HCT116 (cell line): ENCODE measurements around the gene CNTN4. TPM values are rescaled to one million over a fixed set of nuclear protein-coding genes. Genes with fewer than 3 reads are reported as not detected.

Experiments used
- ATAC-seq: fragments of 200-7000 bp; cut with Tn5 transposase; 2 replicates; pipeline ENCODE4 v1.9.1; 2020; ENCODE audit warnings: mild to moderate bottlenecking, moderate library complexity
- BruUV-seq: library from RNA; stranded (reverse); fragments of 400-500 nt; replicated peaks from 2 replicates; lab custom pipeline; 2021; lab: Mats Ljungman, UMichigan
- CTCF ChIA-PET: fragments of 300-600 bp; sonication (Branson Sonifier 250); formaldehyde crosslinking; loops from one replicate; lab custom pipeline; 2021; ENCODE audit warnings: antibody characterized with exemption; lab: Charles Lee
- POLR2A ChIA-PET: fragments of 300-600, 350-600 bp; sonication (Branson Sonifier 250); formaldehyde crosslinking; loops from one replicate; lab custom pipeline; 2021; ENCODE audit warnings: antibody characterized with exemption; lab: Charles Lee
- RAD21 ChIA-PET, 2 experiments: fragments of 300-600 bp; sonication (Branson Sonifier 250); formaldehyde crosslinking; loops; one replicate each; lab custom pipeline; 2023; ENCODE audit warnings: low total read pairs in 2 of 2; ENCODE audit not compliant: uncharacterized antibody in 2 of 2, unreplicated experiment in 2 of 2, low non-redundant PET in 1 of 2; lab: Charles Lee
- DNase-seq: peaks from one replicate; pipeline ENCODE4 v3.0.0-alpha.2; 2010; ENCODE audit warnings: low read depth, low spot score
- H2AFZ ChIP-seq: fragments of 200-600 bp; shearing (Covaris generic), sonication (generic); 2 replicates; pipeline ENCODE4 v1.6.1; 2017; ENCODE audit warnings: low read depth, mixed run types, mixed read lengths, antibody characterized with exemption, low read length; ENCODE audit not compliant: poor library complexity, severe bottlenecking
- H3K27ac ChIP-seq: 2 replicates; pipeline ENCODE4 v1.5.1; 2012; ENCODE audit warnings: low read depth, low read length
- H3K27me3 ChIP-seq: fragments of 200-600 bp; sonication (generic); 2 replicates; pipeline ENCODE4 v1.6.1; 2016; ENCODE audit warnings: mixed run types, low read length, mixed read lengths; ENCODE audit not compliant: insufficient read depth
- H3K36me3 ChIP-seq, 2 experiments: fragments of 200-500 bp in 1 of 2; fragments of 200-600 bp in 1 of 2; sonication (Bioruptor generic) in 1 of 2; sonication (generic) in 1 of 2; 2 replicates each; pipeline versions ENCODE4 v1.5.1 to v1.6.1; 2014 to 2016; ENCODE audit warnings: low read length in 2 of 2, inconsistent platforms in 1 of 2, mixed read lengths in 1 of 2, mixed run types in 1 of 2; ENCODE audit not compliant: insufficient read depth in 2 of 2, control insufficient read depth in 1 of 2
- H3K4me1 ChIP-seq, 2 experiments: fragments of 200-600 bp in 1 of 2; sonication (generic) in 1 of 2; 2 replicates each; pipeline versions ENCODE4 v1.5.1 to v1.6.1; 2012 to 2017; ENCODE audit warnings: low read length in 2 of 2, inconsistent platforms in 1 of 2, mild to moderate bottlenecking in 1 of 2, mixed read lengths in 1 of 2, mixed run types in 1 of 2, moderate library complexity in 1 of 2; ENCODE audit not compliant: insufficient read depth in 2 of 2, control insufficient read depth in 1 of 2
- H3K4me2 ChIP-seq: fragments of 200-600 bp; sonication (generic); 2 replicates; pipeline ENCODE4 v1.6.1; 2017; ENCODE audit warnings: mixed run types, low read length, mixed read lengths
- H3K4me3 ChIP-seq, 2 experiments: fragments of 200-600 bp in 1 of 2; sonication (generic) in 1 of 2; replicated peaks in 1 of 2; 2 replicates each; pipeline ENCODE4 v1.5.1; 2011 to 2016; ENCODE audit warnings: low read length in 2 of 2, control low read depth in 1 of 2, low read depth in 1 of 2, mild to moderate bottlenecking in 1 of 2, mixed read lengths in 1 of 2, mixed run types in 1 of 2
- H3K79me2 ChIP-seq: fragments of 200-600 bp; sonication (generic); 2 replicates; pipeline ENCODE4 v1.6.1; 2017; ENCODE audit warnings: mild to moderate bottlenecking, mixed run types, low read length, moderate library complexity, mixed read lengths; ENCODE audit not compliant: insufficient read depth
- H3K9ac ChIP-seq: fragments of 200-600 bp; sonication (generic); 2 replicates; pipeline ENCODE4 v1.6.1; 2016; ENCODE audit warnings: low read length, mixed read lengths
- H3K9me2 ChIP-seq: fragments of 200-600 bp; sonication (generic), shearing (Covaris generic); 2 replicates; pipeline ENCODE4 v1.6.1; 2017; ENCODE audit warnings: mixed run types, mild to moderate bottlenecking, moderate library complexity; ENCODE audit not compliant: insufficient read depth
- H3K9me3 ChIP-seq, 2 experiments: fragments of 200-500 bp in 1 of 2; fragments of 200-600 bp in 1 of 2; sonication (Bioruptor generic) in 1 of 2; sonication (generic) in 1 of 2; 2 replicates each; pipeline ENCODE4 v1.6.1; 2014 to 2017; ENCODE audit warnings: low read length in 2 of 2, mixed read lengths in 2 of 2, inconsistent platforms in 1 of 2, low read depth in 1 of 2, mild to moderate bottlenecking in 1 of 2, mixed run types in 1 of 2, moderate library complexity in 1 of 2; ENCODE audit not compliant: control insufficient read depth in 1 of 2, insufficient read depth in 1 of 2
- H4K20me1 ChIP-seq: fragments of 200-600 bp; sonication (generic), shearing (Covaris generic); 2 replicates; pipeline ENCODE4 v1.6.1; 2017; ENCODE audit warnings: mixed run types, mild to moderate bottlenecking, moderate library complexity; ENCODE audit not compliant: insufficient read depth
- CBX3 ChIP-seq: IDR thresholded peaks from 2 replicates; pipeline ENCODE4 v1.6.1; 2012; ENCODE audit warnings: low read depth
- CEBPB ChIP-seq: IDR thresholded peaks from 2 replicates; pipeline ENCODE4 v1.6.1; 2012; ENCODE audit warnings: low read depth
- FOSL1 ChIP-seq: IDR thresholded peaks from 2 replicates; pipeline ENCODE4 v1.6.1; 2012; ENCODE audit warnings: low read depth
- POLR2A ChIP-seq: IDR thresholded peaks from 2 replicates; pipeline ENCODE4 v1.7.0; 2011; ENCODE audit warnings: borderline replicate concordance; ENCODE audit not compliant: insufficient read depth, insufficient read length; ENCODE audit errors: extremely low read depth
- SIN3A ChIP-seq: IDR thresholded peaks from 2 replicates; pipeline ENCODE4 v1.6.1; 2012; ENCODE audit warnings: low read depth
- SP1 ChIP-seq: IDR thresholded peaks from 2 replicates; pipeline ENCODE4 v1.6.1; 2012; ENCODE audit warnings: low read depth
- ZNF274 ChIP-seq: fragments of 200-500 bp; sonication (Bioruptor generic); IDR thresholded peaks from 2 replicates; pipeline ENCODE4 v1.6.1; 2014; ENCODE audit warnings: mild to moderate bottlenecking, low read depth, low read length, inconsistent platforms
- intact Hi-C: fragments of 100-400 bp; cut with micrococcal nuclease; formaldehyde crosslinking; loops from 2 replicates; pipeline ENCODE4 v1.10.0; 2022
- total RNA-seq: library from RNA; stranded (reverse); gene quantifications from one replicate; pipeline ENCODE4 v1.2.1, GENCODE V29; 2021; ENCODE audit not compliant: unreplicated experiment
- TF ChIP-seq, protein P1 (sequence below): IDR thresholded peaks from 2 replicates; pipeline ENCODE4 v1.6.1; 2011; ENCODE audit warnings: mild to moderate bottlenecking, low read length, moderate library complexity; ENCODE audit not compliant: insufficient replicate concordance; ENCODE audit errors: extremely low read depth
- TF ChIP-seq, protein P2 (sequence below): IDR thresholded peaks from 2 replicates; pipeline ENCODE4 v1.6.1; 2012

The CNTN4 gene
- total RNA-seq, 1 experiment from 2014 or later = not detected

DNA sequence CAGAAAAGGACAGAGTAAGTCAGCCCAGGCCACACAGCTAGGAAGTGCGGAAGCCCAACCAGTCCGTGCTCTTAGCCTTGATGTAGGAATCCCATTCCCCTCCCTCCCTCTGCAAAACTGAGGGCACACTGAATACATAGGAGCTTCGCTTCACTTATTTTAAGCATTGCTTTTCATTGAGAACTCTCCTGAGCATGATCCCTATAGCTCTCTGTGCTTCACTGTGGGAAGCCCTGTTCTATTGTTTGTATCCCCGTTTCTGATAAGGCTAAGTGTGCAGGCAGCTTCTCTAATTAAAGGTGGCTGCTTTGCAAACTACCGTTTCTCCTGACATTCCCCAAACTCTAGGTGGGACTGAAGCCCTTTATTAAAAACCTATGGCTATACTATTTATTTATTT, 981.6 kb downstream of the CNTN4 start:
- TF ChIP-seq ZNF274 (no peak), SIN3A (no peak), CEBPB (no peak), SP1 (no peak), FOSL1 (no peak), POLR2A (no peak), CBX3 (no peak)
- TF ChIP-seq, protein P1, sequence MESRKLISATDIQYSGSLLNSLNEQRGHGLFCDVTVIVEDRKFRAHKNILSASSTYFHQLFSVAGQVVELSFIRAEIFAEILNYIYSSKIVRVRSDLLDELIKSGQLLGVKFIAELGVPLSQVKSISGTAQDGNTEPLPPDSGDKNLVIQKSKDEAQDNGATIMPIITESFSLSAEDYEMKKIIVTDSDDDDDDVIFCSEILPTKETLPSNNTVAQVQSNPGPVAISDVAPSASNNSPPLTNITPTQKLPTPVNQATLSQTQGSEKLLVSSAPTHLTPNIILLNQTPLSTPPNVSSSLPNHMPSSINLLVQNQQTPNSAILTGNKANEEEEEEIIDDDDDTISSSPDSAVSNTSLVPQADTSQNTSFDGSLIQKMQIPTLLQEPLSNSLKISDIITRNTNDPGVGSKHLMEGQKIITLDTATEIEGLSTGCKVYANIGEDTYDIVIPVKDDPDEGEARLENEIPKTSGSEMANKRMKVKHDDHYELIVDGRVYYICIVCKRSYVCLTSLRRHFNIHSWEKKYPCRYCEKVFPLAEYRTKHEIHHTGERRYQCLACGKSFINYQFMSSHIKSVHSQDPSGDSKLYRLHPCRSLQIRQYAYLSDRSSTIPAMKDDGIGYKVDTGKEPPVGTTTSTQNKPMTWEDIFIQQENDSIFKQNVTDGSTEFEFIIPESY = no peak
- TF ChIP-seq, protein P2, sequence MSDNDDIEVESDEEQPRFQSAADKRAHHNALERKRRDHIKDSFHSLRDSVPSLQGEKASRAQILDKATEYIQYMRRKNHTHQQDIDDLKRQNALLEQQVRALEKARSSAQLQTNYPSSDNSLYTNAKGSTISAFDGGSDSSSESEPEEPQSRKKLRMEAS = no peak
- TF ChIP-seq, all 23 proteins: peak for 0
- no peak overlapping the region for H2AFZ ChIP-seq
- H3K27ac ChIP-seq = no peak overlapping the region
- H3K4me3 ChIP-seq = no peak overlapping the region
- peaks cover 17% of the 10 kb centered on the region for H3K27me3 ChIP-seq
- DNase-seq = no peak
- no TSS peak for BruUV-seq
- H4K20me1 ChIP-seq = no peaks in the 10 kb centered on the region
- no peak overlapping the region for H3K9ac ChIP-seq
- no peaks in the 10 kb centered on the region for H3K36me3 ChIP-seq
- POLR2A ChIA-PET = interaction anchor here (0.6 kb wide), 1 partner anchor 10 kb away, joined by 3 read pairs; no protein-coding TSS in a partner anchor
- ATAC-seq = no peak
- H3K9me3 ChIP-seq = no peaks in the 10 kb centered on the region
- RAD21 ChIA-PET = no interaction called here
- intact Hi-C loops = no loop called here
- CTCF ChIA-PET = no interaction called here
- no peaks in the 10 kb centered on the region for H3K9me2 ChIP-seq
- H3K4me2 ChIP-seq = no peak overlapping the region
- H3K4me1 ChIP-seq = no peaks in the 10 kb centered on the region
- no peaks in the 10 kb centered on the region for H3K79me2 ChIP-seq
